ENCODE data around the gene ZMAT2.
"Not testable (repeated sequence)": the region's sequence is repeated elsewhere in the genome, so short reads cannot be mapped to it uniquely, and the experiment has no call there.

ZMAT2 gene

GRCh38 chr5:140700177-140701144, at the start of gene ZMAT2:
ZMAT2 (plus strand) TSS chr5:140700447; CDS start chr5:140700461, 14 bp downstream.
- DNase-seq: peak; percentile 96

GRCh38 chr5:140658870-140659269, 41.4 kb upstream of the ZMAT2 start:
- DNase-seq: no peak

GRCh38 chr5:140660371-140660770, 39.9 kb upstream of the ZMAT2 start:
- DNase-seq: not testable (repeated sequence)

- DNase-seq: no peak
These were observed 36.3 kb upstream of the ZMAT2 start for GRCh38 chr5:140664030-140664358.

- peak; percentile 95 for DNase-seq
These were observed 35.7 kb upstream of the ZMAT2 start, which contains the start of gene WDR55 for GRCh38 chr5:140664359-140665119. WDR55 (plus strand) TSS chr5:140664904; CDS start chr5:140664913, 9 bp downstream.

- not testable (repeated sequence) for DNase-seq
These were observed 29.2 kb upstream of the ZMAT2 start for GRCh38 chr5:140671035-140671434.

GRCh38 chr5:140671472-140672125, 28.6 kb upstream of the ZMAT2 start:
- DNase-seq: no peak

GRCh38 chr5:140672455-140673186, 27.6 kb upstream of the ZMAT2 start:
- peak; percentile 11 for DNase-seq

GRCh38 chr5:140673187-140673976, 26.9 kb upstream of the ZMAT2 start, which contains the start of gene DND1:
DND1 (minus strand) TSS chr5:140673576; CDS start chr5:140673542, 34 bp downstream.
- no peak for DNase-seq

GRCh38 chr5:140674211-140674610, 26.0 kb upstream of the ZMAT2 start:
- DNase-seq: no peak

GRCh38 chr5:140674629-140675028, 25.6 kb upstream of the ZMAT2 start:
- DNase-seq: no peak

- DNase-seq: no peak
These were observed 22.3 kb upstream of the ZMAT2 start for GRCh38 chr5:140677947-140678346.

GRCh38 chr5:140678993-140679392, 21.3 kb upstream of the ZMAT2 start:
- DNase-seq: no peak

GRCh38 chr5:140690376-140690932, 9.8 kb upstream of the ZMAT2 start:
- no peak for DNase-seq

GRCh38 chr5:140690941-140691924, 9.0 kb upstream of the ZMAT2 start, which contains the start of the genes HARS1 and HARS2:
HARS1 (minus strand) TSS chr5:140691370; CDS start chr5:140691304, 66 bp downstream.
HARS2 (plus strand) TSS chr5:140691455; CDS start chr5:140691649, 194 bp downstream.
- peak; percentile 84 for DNase-seq

- DNase-seq: no peak
These were observed 6.0 kb upstream of the ZMAT2 start for GRCh38 chr5:140694276-140694675.

- no peak for DNase-seq
These were observed 3.3 kb upstream of the ZMAT2 start for GRCh38 chr5:140696891-140697492.

- DNase-seq: no peak
These were observed 7.6 kb downstream of the ZMAT2 start for GRCh38 chr5:140707812-140708211.

- DNase-seq: not testable (repeated sequence)
These were observed 8.5 kb downstream of the ZMAT2 start for GRCh38 chr5:140708787-140709186.

All from CD4-positive, alpha-beta T cell treated with Interferon gamma for 1 hour (primary cell).